Kidney (tissue), 14 donors: ENCODE data around the gene FAM78A. TPM values are rescaled to one million over a fixed set of nuclear protein-coding genes. Genes with fewer than 3 reads are reported as not detected.

Experiments used
- DNase-seq, 5 donors: peaks; one replicate each; pipeline ENCODE4 v3.0.0-alpha.2; 2013 to 2020
- FAIRE-seq: peaks from 2 replicates; lab custom pipeline; 2012; peaks lifted over from hg19 to GRCh38; lab: Jason Lieb, UNC
- H3K27ac ChIP-seq, 2 donors: one replicate each; pipeline ENCODE4 v1.7.0; 2013; ENCODE audit warnings: low read depth in 2 of 2, low read length in 2 of 2, inconsistent platforms in 1 of 2
- H3K27me3 ChIP-seq: one replicate; pipeline ENCODE4 v1.7.1; 2013; ENCODE audit warnings: low read length, inconsistent platforms; ENCODE audit not compliant: control insufficient read depth, insufficient read depth
- H3K36me3 ChIP-seq, 3 donors: one replicate each; pipeline versions ENCODE4 v1.7.0 to v1.7.1; 2013; ENCODE audit warnings: low read length in 3 of 3, control low read depth in 1 of 3, inconsistent platforms in 1 of 3; ENCODE audit not compliant: insufficient read depth in 3 of 3, control insufficient read depth in 2 of 3
- H3K4me1 ChIP-seq, 3 donors: one replicate each; pipeline versions ENCODE4 v1.7.0 to v1.7.1; 2013; ENCODE audit warnings: low read length in 3 of 3, inconsistent platforms in 1 of 3, low read depth in 1 of 3; ENCODE audit not compliant: control insufficient read depth in 2 of 3, insufficient read depth in 2 of 3
- H3K4me3 ChIP-seq, 3 donors: one replicate each; pipeline versions ENCODE4 v1.7.0 to v1.8.1; 2013; ENCODE audit warnings: low read length in 3 of 3, control low read depth in 1 of 3, inconsistent platforms in 1 of 3
- H3K9ac ChIP-seq, 3 donors: one replicate each; pipeline versions ENCODE4 v1.7.0 to v1.7.1; 2013; ENCODE audit warnings: low read length in 3 of 3, control low read depth in 1 of 3, inconsistent platforms in 1 of 3
- H3K9me3 ChIP-seq, 3 donors: one replicate each; pipeline versions ENCODE4 v1.7.0 to v1.7.1; 2013; ENCODE audit warnings: low read length in 3 of 3, control low read depth in 1 of 3, inconsistent platforms in 1 of 3; ENCODE audit not compliant: control insufficient read depth in 2 of 3, insufficient read depth in 1 of 3
- CTCF ChIP-seq: IDR thresholded peaks from 3 replicates; pipeline ENCODE4 v1.5.1; 2012; ENCODE audit warnings: mild to moderate bottlenecking, moderate library complexity, borderline replicate concordance; ENCODE audit not compliant: insufficient read depth; ENCODE audit errors: extremely low read depth
- intact Hi-C: fragments of 100-400 bp; cut with DNase I; formaldehyde crosslinking; loops from one replicate; pipeline ENCODE4 v1.11.1; 2022
- polyA plus RNA-seq: library from polyadenylated mRNA; stranded (reverse); fragments of 350-450 nt; fragmentation: Illumina TruSeq; extraction: RNeasy Lipid Tissue Mini Kit (QIAGEN cat#74804); gene quantifications from one replicate; pipeline ENCODE4 v1.2.3, GENCODE V29; 2014; ENCODE audit warnings: low read depth, low replicate concordance; ENCODE audit not compliant: insufficient read depth
- total RNA-seq: library from RNA; stranded (reverse); fragmentation: NEBNext Ultra II Directional; extraction: Animal tissue kit (Norgen Biotek cat#: 25700); gene quantifications from one replicate; pipeline ENCODE4 v1.2.1, GENCODE V29; 2021
- donor health status: control.
- donor health status: control.
- donor health status: control.
- donor health status: control.
- donor health status: control.
- donor health status: DM: yes; HTN: yes; CAD: no.
- donor health status: Normal renal cell carcinoma (clear cell type).

The FAM78A gene
- total and polyA plus RNA-seq, 2 donors from 2014 or later, result 1.6 to 6.1 TPM

- H3K27me3 ChIP-seq, result peaks cover 5% of the 10 kb centered on the region
Observed at GRCh38 chr9:131281119-131281965, 5.0 kb upstream of the FAM78A start.

DNA sequence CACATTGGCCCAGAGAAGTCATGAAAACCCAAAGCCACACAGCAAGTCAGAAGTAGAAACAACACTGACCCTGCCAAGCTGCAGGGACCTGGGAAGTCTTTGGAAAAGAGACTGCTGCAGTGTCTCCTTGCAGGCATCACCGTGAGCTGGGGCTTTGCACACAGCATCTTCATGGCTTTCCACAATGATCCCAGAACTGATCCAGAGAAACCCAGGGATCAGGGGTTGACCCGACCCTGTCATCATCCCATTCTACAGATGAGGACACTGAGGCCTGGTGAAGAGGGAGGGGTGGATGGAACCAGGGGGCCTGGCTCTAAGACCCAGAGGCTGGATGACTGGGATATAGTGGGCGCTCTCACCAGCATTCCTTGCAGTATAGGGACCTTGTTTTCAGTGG lies 4.3 kb upstream of the FAM78A start:
- H3K36me3 ChIP-seq, result no peaks in the 10 kb centered on the region
- H3K27me3 ChIP-seq, result peaks cover 7% of the 10 kb centered on the region
- peaks cover 0 to 2% (median 0%) of the 10 kb centered on the region in 3 donors for H3K4me1 ChIP-seq
- H3K27ac ChIP-seq, result no peak overlapping the region
- FAIRE-seq, result no peak
- H3K9me3 ChIP-seq, result no peaks in the 10 kb centered on the region
- no peak for DNase-seq
- intact Hi-C loops, result no loop called here
- H3K4me3 ChIP-seq, result no peak overlapping the region
- no peak for TF ChIP-seq CTCF
- H3K9ac ChIP-seq, result no peak overlapping the region

More at GRCh38 chr9:131281119-131281965, 5.0 kb upstream of the FAM78A start:
- TF ChIP-seq CTCF, result no peak
- H3K4me3 ChIP-seq, result no peak overlapping the region
- no peaks in the 10 kb centered on the region for H3K36me3 ChIP-seq
- DNase-seq (no peak), FAIRE-seq (no peak)
- H3K4me1 ChIP-seq, result peaks cover 0 to 2% (median 0%) of the 10 kb centered on the region in 3 donors
- H3K9ac ChIP-seq, result no peak overlapping the region
- intact Hi-C loops, result no loop called here
- H3K27ac ChIP-seq, result no peak overlapping the region
- no peaks in the 10 kb centered on the region for H3K9me3 ChIP-seq

DNA sequence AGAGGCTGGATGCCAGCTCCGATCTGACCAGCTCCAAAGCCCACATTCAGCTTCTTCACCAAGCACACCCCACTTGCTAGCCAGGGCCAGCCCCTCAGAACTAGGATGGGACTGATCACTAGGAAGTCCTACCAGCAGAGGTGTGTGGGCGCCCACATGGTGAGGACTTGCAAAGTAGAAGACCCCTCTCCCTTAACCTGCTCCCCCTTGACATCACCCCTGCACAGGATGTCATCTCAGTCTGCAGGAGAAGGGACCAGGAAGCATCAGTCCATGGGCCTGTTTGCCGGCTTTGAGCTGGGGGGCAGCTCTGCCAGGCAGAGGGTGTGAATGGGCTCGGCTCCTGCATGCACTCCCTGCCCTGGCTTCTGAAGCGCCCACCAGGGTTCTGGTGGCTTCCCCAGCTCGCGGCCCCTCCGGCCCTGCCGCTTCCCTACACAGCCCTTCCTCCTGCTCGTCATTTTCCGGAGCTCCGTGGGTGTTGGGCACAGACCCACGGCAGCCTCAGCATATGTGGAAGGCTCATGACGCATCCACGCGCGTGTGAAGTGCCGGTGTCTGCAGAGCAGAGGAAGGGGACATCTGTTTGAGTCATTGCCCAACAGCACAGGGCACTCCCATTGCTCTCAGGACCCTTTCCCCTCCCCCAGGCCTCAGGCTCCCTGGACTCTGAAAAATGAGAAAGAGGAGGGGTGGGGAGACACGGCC lies 3.7 kb upstream of the FAM78A start:
- Histone ChIP-seq H3K9me3 (no peaks in the 10 kb centered on the region), H3K27ac (no peak overlapping the region), H3K4me1 (peaks cover 0 to 2% (median 0%) of the 10 kb centered on the region in 3 donors), H3K36me3 (no peaks in the 10 kb centered on the region), H3K27me3 (peaks cover 7% of the 10 kb centered on the region), H3K4me3 (no peak overlapping the region), H3K9ac (no peak overlapping the region)
- DNase-seq (no peak), FAIRE-seq (no peak)
- intact Hi-C loops, result no loop called here
- TF ChIP-seq CTCF, result no peak
